H54 (cell line): ENCODE data around the gene GAN.

Source experiments
- DNase-seq: peaks from one replicate; pipeline ENCODE4 v3.0.0; 2011; ENCODE audit warnings: low spot score, mixed read lengths; ENCODE audit not compliant: insufficient read length
- FAIRE-seq: peaks from 3 replicates; lab custom pipeline; 2011; peaks lifted over from hg19 to GRCh38; lab: Jason Lieb, UNC
- POLR2A ChIP-seq: IDR thresholded peaks from 2 replicates; pipeline ENCODE4 v1.6.1; 2011; ENCODE audit warnings: low read depth, mild to moderate bottlenecking, low read length

Gene GAN

GRCh38 chr16:81280393-81280792, 34.4 kb upstream of the GAN start:
- no peak for FAIRE-seq
- no peak for TF ChIP-seq POLR2A
- no peak for DNase-seq

DNA sequence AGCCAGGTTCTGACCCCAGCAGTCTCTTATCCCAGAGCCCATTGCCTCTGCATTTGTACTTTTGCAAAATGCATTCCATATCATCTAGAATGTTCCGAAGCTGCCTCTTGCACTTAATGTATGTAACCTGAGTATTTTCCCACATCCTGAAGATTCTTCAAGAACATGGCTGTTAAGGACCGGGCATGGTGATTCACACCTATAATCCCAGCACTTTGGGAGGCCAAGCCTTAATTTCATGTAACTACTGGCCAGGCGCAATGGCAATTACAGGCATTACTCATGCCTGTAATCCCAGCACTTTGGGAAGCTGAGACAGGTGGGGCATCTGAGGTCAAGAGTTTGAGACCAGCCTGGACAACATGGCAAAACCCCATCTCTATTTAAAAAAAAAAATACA, 31.7 kb upstream of the GAN start:
- DNase-seq (no peak), FAIRE-seq (no peak)
- no peak for TF ChIP-seq POLR2A

- no peak for DNase-seq
- no peak for TF ChIP-seq POLR2A
- FAIRE-seq = no peak
Observed at GRCh38 chr16:81284995-81285600, 29.7 kb upstream of the GAN start.

DNA sequence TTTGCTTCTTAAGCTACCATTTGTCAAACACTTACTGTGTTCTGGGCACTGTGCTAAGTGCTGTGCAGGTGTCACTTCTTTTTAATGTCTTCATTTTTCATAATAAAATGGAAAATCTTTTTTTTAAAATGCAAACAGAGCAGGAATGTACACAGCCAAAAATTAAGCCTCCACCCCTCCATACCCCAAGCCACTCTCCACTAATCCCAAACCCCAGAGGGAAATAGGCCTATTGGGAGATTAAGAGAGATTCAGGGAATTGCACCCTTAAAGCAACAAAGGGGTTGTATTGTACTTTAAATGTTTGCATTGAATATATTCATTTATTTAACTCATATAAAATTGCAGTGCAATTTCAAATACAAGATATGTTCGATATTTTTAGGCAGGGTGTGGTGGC, 28.6 kb upstream of the GAN start:
- TF ChIP-seq POLR2A = no peak
- DNase-seq (no peak), FAIRE-seq (no peak)

DNA sequence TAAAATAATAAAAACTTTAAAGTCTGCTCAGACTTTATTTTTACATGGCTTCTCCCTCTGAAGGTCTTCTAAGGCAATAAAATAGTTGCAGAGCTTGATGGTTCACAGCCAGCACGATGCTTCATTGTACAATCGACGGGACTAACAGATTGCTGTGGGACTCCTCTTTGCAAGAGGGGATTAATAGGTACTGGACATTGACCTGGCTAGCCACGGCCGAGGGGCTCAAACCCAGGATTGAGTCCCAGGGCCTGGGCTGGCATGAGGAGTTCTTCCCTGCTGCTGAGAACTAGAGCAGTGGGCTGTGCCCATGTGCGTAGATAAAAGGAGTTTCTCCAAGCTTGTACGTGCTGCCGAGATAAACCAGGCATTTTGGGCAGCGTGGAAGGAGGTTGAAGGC, 23.6 kb upstream of the GAN start:
- DNase-seq (no peak), FAIRE-seq (no peak)
- TF ChIP-seq POLR2A = no peak

DNA sequence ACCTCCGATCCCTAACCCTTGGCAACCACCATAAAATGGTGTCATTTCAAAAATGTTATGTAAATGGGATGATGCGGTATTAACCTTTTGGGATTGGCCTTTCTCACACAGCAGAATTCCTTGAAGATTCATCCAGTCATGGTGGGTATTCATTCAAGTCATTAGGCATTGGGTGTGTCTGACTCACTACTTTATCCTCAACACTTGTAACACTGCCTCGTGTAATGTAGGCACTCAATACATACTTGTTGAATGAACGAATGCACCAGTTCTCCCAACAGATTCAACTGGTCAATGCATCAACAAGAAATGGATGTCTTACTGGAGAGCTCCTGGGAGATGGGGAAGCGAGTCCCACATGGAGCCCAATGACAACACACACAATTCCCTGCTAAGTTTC, 21.8 kb upstream of the GAN start:
- no peak for TF ChIP-seq POLR2A
- DNase-seq (no peak), FAIRE-seq (no peak)

DNA sequence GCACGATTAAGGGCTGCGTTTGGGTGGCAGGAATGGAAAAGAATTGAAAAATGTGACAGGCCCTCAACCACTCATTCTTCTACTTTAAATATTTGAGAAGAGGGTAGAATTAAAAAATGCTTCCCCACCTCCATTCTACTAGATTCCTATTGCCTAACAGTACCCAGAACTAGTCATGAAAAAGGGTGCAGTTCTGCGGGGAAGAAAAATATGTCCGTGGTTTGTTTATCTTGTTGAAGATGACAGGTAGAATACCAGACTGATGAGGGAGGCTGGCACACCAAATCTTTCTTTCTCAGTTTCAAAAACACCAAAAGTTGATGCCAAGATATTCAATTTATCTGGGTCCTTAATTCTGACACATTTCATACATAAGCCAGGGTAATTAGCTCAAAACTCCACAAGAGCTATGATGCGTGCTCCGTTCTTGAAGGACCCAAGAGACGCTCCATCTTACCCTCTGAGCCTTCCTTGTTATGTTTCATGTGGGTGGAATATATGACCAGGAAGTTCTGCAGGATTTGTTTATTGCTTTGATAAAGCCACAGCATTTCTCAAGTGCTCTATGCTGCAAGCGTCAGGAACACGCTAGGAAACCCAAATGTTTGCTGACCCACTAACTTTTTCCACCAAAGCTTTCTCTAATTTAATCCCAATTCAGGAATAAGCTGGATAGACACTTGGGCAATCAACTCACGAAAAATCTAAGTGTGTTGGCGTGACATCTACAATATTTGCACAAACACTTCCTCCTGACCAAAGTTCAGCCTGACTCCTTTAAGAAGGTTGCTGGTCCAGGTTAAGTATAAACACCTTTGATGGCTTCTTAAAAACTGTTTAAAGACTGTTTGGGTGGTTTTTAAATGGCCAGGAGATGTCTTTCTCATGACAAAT, 20.6 kb upstream of the GAN start:
- TF ChIP-seq POLR2A = no peak
- FAIRE-seq (no peak), DNase-seq (no peak)

GRCh38 chr16:81296631-81297030, 18.1 kb upstream of the GAN start:
- DNase-seq = no peak
- no peak for FAIRE-seq
- TF ChIP-seq POLR2A = no peak

- FAIRE-seq (no peak), DNase-seq (no peak)
- no peak for TF ChIP-seq POLR2A
Observed at GRCh38 chr16:81307770-81308169, 7.0 kb upstream of the GAN start.

GRCh38 chr16:81310045-81310644, 4.6 kb upstream of the GAN start:
- no peak for TF ChIP-seq POLR2A
- FAIRE-seq = no peak

DNA sequence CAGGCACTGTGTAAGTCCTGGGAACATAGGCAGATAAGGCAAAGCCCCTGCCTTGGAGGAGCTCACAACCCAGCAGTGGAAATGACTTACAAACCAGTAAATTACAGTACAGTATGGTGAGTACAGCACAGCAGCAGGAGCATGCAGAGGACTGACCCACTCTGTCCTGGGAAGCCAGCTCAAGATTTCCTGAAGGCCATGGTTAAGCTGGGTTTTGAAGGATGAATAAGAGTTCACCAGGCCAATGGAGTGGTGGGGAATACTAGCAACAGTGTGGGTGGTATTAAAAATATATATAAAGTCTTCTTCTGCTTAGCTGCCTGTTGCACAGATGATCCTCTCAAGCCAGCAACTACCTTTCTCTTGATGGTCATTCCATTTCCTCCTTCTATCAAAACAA, 3.0 kb upstream of the GAN start:
- no peak for DNase-seq
- no peak for TF ChIP-seq POLR2A
- no peak for FAIRE-seq

More at GRCh38 chr16:81310045-81310644, 4.6 kb upstream of the GAN start:
- no peak for DNase-seq

DNA sequence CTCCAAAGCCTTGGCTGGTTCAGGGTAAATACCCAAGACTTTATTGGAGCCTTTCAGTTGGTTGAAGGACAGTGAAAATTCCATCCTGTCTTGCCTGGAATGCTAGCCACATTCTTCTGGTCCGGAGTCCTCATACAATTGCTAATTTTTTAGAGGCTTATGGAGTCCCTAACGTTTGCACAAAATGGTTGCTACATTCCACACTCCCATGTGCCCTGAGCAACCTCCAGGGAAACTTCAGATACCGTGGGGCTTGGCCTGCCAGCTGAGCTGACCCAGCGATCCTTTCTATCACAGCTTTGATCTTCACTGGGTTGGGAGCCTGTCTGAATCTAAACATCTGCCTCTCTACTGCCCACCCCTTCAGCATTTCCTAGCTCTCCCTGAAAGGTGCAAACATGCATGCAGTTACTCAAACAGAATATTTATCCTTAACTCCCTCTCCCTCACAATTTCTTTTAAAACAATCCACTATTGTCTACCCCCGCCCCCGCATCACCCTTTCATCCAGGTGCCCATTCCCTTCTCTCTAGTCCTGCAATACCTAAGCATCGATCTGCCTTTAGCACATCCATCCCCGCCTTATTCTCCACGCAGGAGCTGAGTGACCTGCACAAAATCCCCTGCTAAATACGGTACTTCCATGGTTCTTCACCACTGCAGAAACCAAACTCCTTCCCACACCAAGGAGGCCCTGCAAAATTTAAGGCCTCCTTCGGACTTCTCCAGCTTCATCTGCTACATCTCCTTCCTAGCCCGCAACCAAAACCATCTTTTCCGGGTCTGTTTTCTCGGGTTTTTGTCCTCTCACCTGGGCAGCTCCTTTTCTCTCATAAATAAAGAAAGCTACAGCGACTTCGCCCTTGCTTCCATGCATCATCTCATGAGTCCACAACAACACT, 810 bp upstream of the GAN start:
- DNase-seq (no peak), FAIRE-seq (no peak)
- TF ChIP-seq POLR2A = no peak
